ENCODE measurements around the gene PTPN1.

The PTPN1 gene

DNA sequence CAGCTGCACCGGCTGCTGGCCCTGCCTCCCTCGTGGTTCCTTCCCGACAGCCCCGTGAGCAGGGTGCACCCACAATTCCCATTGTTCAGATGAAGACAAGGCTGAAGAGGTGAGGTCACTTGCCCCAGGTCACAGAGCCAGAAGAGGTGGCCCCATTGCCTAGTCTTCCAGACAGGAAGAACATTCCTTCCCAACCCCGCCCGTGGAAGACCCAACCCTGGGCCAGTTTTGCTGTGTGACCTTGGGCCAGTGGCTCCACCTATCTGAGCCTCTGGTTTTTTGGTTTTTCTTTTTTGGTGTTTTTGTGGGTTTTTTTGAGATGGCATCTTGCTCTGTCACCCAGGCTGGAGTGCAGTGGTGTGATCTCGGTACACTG, 119.5 kb downstream of the PTPN1 start:
- in situ Hi-C loops (cut with HindIII; ENCODE audit: low sequenced_read_pairs), result no loop called here
- DNase-seq (ENCODE audit: low read depth, low spot score), result no peak
- TF ChIP-seq, protein P1, sequence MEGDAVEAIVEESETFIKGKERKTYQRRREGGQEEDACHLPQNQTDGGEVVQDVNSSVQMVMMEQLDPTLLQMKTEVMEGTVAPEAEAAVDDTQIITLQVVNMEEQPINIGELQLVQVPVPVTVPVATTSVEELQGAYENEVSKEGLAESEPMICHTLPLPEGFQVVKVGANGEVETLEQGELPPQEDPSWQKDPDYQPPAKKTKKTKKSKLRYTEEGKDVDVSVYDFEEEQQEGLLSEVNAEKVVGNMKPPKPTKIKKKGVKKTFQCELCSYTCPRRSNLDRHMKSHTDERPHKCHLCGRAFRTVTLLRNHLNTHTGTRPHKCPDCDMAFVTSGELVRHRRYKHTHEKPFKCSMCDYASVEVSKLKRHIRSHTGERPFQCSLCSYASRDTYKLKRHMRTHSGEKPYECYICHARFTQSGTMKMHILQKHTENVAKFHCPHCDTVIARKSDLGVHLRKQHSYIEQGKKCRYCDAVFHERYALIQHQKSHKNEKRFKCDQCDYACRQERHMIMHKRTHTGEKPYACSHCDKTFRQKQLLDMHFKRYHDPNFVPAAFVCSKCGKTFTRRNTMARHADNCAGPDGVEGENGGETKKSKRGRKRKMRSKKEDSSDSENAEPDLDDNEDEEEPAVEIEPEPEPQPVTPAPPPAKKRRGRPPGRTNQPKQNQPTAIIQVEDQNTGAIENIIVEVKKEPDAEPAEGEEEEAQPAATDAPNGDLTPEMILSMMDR (IDR thresholded peaks at IDR 0.05; ENCODE audit: low read depth, low read length), result no peak
- H3K4me3 ChIP-seq (ENCODE audit: low read depth, low read length), result no peak overlapping the region

DNA sequence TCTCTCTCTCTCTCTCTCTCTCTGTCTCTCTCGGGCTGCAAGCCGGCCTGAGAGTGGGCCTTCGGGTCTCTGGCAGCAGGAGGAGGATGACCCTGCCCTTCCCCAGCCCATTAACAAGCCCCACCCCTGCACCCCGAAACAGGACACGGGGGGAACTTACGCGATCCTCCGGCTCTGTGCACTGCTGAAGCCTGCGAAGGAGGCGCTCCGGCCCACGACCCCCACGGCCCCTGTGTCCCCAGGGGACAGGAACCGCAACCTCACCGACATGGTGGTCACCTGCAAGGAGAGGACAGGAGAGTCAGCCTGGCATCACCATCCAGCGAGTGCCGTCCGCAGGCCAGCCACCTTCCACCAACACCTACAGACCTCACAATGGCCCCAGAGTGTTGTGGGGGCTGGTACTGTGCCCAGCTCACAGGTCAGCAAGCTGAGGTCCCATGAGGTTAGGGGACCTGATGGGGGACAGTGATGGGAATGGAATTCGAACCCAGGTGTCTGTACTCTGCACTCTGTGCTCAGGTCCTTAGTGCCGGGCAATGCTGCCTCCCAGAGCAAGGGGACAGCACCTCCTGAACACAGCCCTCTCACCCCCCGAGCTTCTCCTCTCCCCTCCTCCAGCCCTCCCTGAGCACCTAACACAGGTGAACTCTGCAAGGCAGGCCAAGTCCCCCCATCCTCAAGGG, 120.5 kb downstream of the PTPN1 start:
- TF ChIP-seq, protein P1 (IDR thresholded peaks at IDR 0.05; ENCODE audit: low read depth, low read length), result no peak
- DNase-seq (ENCODE audit: low read depth, low spot score), result no peak
- in situ Hi-C loops (cut with HindIII; ENCODE audit: low sequenced_read_pairs), result no loop called here

GRCh38 chr20:50632236-50632635, 122.1 kb downstream of the PTPN1 start:
- in situ Hi-C loops (cut with HindIII; ENCODE audit: low sequenced_read_pairs), result no loop called here
- DNase-seq (ENCODE audit: low read depth, low spot score), result no peak
- H3K4me3 ChIP-seq (ENCODE audit: low read depth, low read length), result no peak overlapping the region
- TF ChIP-seq, protein P1 (IDR thresholded peaks at IDR 0.05; ENCODE audit: low read depth, low read length), result no peak

More for the DNA sequence above, 120.5 kb downstream of the PTPN1 start:
- no peak overlapping the region for H3K4me3 ChIP-seq (ENCODE audit: low read depth, low read length)

GRCh38 chr20:50632701-50633100, 122.5 kb downstream of the PTPN1 start:
- no peak for DNase-seq (ENCODE audit: low read depth, low spot score)
- in situ Hi-C loops (cut with HindIII; ENCODE audit: low sequenced_read_pairs), result no loop called here
- TF ChIP-seq, protein P1 (IDR thresholded peaks at IDR 0.05; ENCODE audit: low read depth, low read length), result no peak

DNA sequence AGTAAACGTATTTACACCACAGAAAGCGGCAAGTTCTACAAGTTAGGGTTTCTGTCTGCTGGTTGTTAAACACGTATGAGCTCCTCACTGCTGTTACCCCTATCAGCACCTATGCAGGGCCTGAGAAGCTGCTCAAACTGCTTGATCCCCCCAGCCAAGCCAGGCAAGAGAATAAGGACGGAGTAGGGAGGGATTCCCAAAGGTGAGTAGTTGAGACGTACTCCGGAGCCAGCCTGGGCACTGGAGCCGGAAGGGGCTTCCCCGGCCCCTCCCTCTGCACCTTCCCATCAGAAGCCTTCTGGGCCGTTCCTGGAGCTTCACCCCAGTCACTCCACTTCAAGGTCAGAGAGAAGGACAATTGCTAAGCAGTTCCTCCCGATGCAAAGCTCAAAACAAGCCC, 123.2 kb downstream of the PTPN1 start:
- in situ Hi-C loops (cut with HindIII; ENCODE audit: low sequenced_read_pairs), result no loop called here
- H3K4me3 ChIP-seq (ENCODE audit: low read depth, low read length), result no peak overlapping the region
- no peak for DNase-seq (ENCODE audit: low read depth, low spot score)
- TF ChIP-seq, protein P1 (IDR thresholded peaks at IDR 0.05; ENCODE audit: low read depth, low read length), result no peak

More at GRCh38 chr20:50632701-50633100, 122.5 kb downstream of the PTPN1 start:
- no peak overlapping the region for H3K4me3 ChIP-seq (ENCODE audit: low read depth, low read length)

- H3K4me3 ChIP-seq (ENCODE audit: low read depth, low read length), result no peak overlapping the region
- TF ChIP-seq, protein P1 (IDR thresholded peaks at IDR 0.05; ENCODE audit: low read depth, low read length), result no peak
- in situ Hi-C loops (cut with HindIII; ENCODE audit: low sequenced_read_pairs), result no loop called here
- no peak for DNase-seq (ENCODE audit: low read depth, low spot score)
Observed at GRCh38 chr20:50634191-50634590, 124.0 kb downstream of the PTPN1 start.

Measured in astrocyte of the spinal cord (primary cell).